Keratinocyte (primary cell): ENCODE results near the gene MIPOL1.

Experiments used
- EZH2 ChIP-seq: IDR thresholded peaks from one replicate; pipeline ENCODE4 v1.6.1; 2012; ENCODE audit warnings: inconsistent platforms, mild to moderate bottlenecking, low read length, moderate library complexity
- TF ChIP-seq, protein P1 (sequence below), 3 experiments: IDR thresholded peaks in 1 of 3; conservative IDR thresholded peaks in 1 of 3; optimal IDR thresholded peaks in 1 of 3; 2 replicates in 2 of 3; 3 replicates in 1 of 3; pipeline versions ENCODE3 to v1.5.1; 2011; ENCODE audit warnings: low read length in 3 of 3, mild to moderate bottlenecking in 3 of 3, moderate library complexity in 2 of 3, control low read depth in 1 of 3, inconsistent platforms in 1 of 3; ENCODE audit not compliant: insufficient read depth in 2 of 3; ENCODE audit errors: extremely low read depth in 1 of 3

- TF ChIP-seq, protein P1, sequence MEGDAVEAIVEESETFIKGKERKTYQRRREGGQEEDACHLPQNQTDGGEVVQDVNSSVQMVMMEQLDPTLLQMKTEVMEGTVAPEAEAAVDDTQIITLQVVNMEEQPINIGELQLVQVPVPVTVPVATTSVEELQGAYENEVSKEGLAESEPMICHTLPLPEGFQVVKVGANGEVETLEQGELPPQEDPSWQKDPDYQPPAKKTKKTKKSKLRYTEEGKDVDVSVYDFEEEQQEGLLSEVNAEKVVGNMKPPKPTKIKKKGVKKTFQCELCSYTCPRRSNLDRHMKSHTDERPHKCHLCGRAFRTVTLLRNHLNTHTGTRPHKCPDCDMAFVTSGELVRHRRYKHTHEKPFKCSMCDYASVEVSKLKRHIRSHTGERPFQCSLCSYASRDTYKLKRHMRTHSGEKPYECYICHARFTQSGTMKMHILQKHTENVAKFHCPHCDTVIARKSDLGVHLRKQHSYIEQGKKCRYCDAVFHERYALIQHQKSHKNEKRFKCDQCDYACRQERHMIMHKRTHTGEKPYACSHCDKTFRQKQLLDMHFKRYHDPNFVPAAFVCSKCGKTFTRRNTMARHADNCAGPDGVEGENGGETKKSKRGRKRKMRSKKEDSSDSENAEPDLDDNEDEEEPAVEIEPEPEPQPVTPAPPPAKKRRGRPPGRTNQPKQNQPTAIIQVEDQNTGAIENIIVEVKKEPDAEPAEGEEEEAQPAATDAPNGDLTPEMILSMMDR (optimal IDR thresholded peaks at IDR 0.05 in 1 of 3, IDR thresholded peaks at IDR 0.05 in 1 of 3, conservative IDR thresholded peaks at IDR 0.05 in 1 of 3; ENCODE audit: extremely low read depth in 1 of 3, insufficient read depth in 2 of 3, low read length in 3 of 3), result no peak
- no peak for TF ChIP-seq EZH2
Observed at GRCh38 chr14:37275963-37276362, 78.2 kb downstream of the MIPOL1 start.
